Measurements from ENCODE around the gene IL4I1.

DNA sequence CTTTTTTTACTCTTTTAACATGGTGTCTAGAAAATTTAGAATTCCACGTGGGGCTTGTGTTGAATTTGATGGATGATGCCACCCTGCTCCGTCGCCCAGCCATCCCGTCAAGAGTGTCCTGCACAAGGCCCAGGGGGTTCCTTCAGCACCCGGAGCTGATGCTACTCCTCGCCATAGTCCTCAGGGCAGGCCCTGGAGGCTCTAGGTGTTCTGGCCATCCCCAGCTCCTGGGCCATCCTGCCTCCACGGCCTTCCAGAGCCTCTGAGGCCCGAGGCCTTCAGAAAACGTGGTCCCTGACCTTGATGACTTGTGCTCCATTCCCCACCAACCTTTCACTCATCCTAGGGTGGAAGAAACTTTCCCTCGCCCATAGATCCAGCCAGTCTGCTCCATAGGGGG lies 22.9 kb downstream of the IL4I1 start:
- TF ChIP-seq, protein P1, sequence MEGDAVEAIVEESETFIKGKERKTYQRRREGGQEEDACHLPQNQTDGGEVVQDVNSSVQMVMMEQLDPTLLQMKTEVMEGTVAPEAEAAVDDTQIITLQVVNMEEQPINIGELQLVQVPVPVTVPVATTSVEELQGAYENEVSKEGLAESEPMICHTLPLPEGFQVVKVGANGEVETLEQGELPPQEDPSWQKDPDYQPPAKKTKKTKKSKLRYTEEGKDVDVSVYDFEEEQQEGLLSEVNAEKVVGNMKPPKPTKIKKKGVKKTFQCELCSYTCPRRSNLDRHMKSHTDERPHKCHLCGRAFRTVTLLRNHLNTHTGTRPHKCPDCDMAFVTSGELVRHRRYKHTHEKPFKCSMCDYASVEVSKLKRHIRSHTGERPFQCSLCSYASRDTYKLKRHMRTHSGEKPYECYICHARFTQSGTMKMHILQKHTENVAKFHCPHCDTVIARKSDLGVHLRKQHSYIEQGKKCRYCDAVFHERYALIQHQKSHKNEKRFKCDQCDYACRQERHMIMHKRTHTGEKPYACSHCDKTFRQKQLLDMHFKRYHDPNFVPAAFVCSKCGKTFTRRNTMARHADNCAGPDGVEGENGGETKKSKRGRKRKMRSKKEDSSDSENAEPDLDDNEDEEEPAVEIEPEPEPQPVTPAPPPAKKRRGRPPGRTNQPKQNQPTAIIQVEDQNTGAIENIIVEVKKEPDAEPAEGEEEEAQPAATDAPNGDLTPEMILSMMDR (IDR thresholded peaks at IDR 0.05): no peak
- TF ChIP-seq ZFX (IDR thresholded peaks at IDR 0.05; ENCODE audit: borderline replicate concordance): no peak

Measured in 22Rv1 (cell line).